Mesendoderm (in vitro differentiated cells): ENCODE measurements around the gene DLG2.

Experiments
- DNase-seq: peaks from one replicate; pipeline ENCODE4 v3.0.0; 2013
- H2AK5ac ChIP-seq: 2 replicates; pipeline ENCODE4 v1.6.1; 2013; ENCODE audit warnings: low read length, inconsistent platforms
- H2BK120ac ChIP-seq: 2 replicates; pipeline ENCODE4 v1.6.1; 2013; ENCODE audit warnings: low read depth, mild to moderate bottlenecking, low read length, moderate library complexity, mixed read lengths
- H2BK15ac ChIP-seq: replicated peaks from 2 replicates; pipeline ENCODE4 v1.6.1; 2013; ENCODE audit warnings: low read depth, mild to moderate bottlenecking, moderate library complexity
- H2BK5ac ChIP-seq: 2 replicates; pipeline ENCODE4 v1.6.1; 2013; ENCODE audit warnings: low read length, inconsistent platforms
- H3K18ac ChIP-seq: 2 replicates; pipeline ENCODE4 v1.6.1; 2013; ENCODE audit warnings: mild to moderate bottlenecking, low read length, mixed read lengths
- H3K23ac ChIP-seq: one replicate; pipeline ENCODE4 v1.6.1; 2013; ENCODE audit warnings: low read length
- H3K27ac ChIP-seq: 2 replicates; pipeline ENCODE4 v1.5.1; 2013; ENCODE audit warnings: low read depth, mild to moderate bottlenecking, inconsistent platforms, low read length, moderate library complexity
- H3K27me3 ChIP-seq: 2 replicates; pipeline ENCODE4 v1.6.1; 2013; ENCODE audit warnings: low read length, control low read depth, mild to moderate bottlenecking, inconsistent platforms; ENCODE audit not compliant: insufficient read depth, poor library complexity
- H3K36me3 ChIP-seq: 2 replicates; pipeline ENCODE4 v1.6.1; 2013; ENCODE audit warnings: low read length, inconsistent platforms; ENCODE audit not compliant: control insufficient read depth, insufficient read depth
- H3K4ac ChIP-seq: one replicate; pipeline ENCODE4 v1.6.1; 2013; ENCODE audit warnings: low read depth, mild to moderate bottlenecking, low read length, moderate library complexity
- H3K4me1 ChIP-seq: 2 replicates; pipeline ENCODE4 v1.6.1; 2013; ENCODE audit warnings: low read depth, low read length, inconsistent platforms; ENCODE audit not compliant: control insufficient read depth
- H3K4me2 ChIP-seq: 2 replicates; pipeline ENCODE4 v1.6.1; 2013; ENCODE audit warnings: low read length
- H3K4me3 ChIP-seq: 2 replicates; pipeline ENCODE4 v1.5.1; 2013; ENCODE audit warnings: mild to moderate bottlenecking, low read length
- H3K56ac ChIP-seq: one replicate; pipeline ENCODE4 v1.6.1; 2013; ENCODE audit warnings: low read length
- H3K79me1 ChIP-seq: 2 replicates; pipeline ENCODE4 v1.6.1; 2013; ENCODE audit warnings: low read length, inconsistent platforms
- H3K79me2 ChIP-seq: 2 replicates; pipeline ENCODE4 v1.6.1; 2013; ENCODE audit warnings: mild to moderate bottlenecking, low read length; ENCODE audit not compliant: control insufficient read depth, insufficient read depth
- H3K9ac ChIP-seq: 2 replicates; pipeline ENCODE4 v1.6.1; 2013; ENCODE audit warnings: low read length, inconsistent platforms
- H4K5ac ChIP-seq: one replicate; pipeline ENCODE4 v1.6.1; 2013; ENCODE audit warnings: low read length
- H4K8ac ChIP-seq: one replicate; pipeline ENCODE4 v1.6.1; 2013; ENCODE audit warnings: low read depth, mild to moderate bottlenecking, control low read depth, low read length, moderate library complexity
- WGBS: extraction: QIAGEN DNeasy Blood & Tissue Kit; methylation state at CpG from one replicate; pipeline ENCODE4 v1.1.7; 2013; ENCODE audit warnings: low lambda C conversion rate, missing lambda C conversion rate; ENCODE audit not compliant: insufficient coverage; ENCODE audit errors: extremely low coverage; 5-methylcytosine and 5-hydroxymethylcytosine counted together

The DLG2 gene

DNA sequence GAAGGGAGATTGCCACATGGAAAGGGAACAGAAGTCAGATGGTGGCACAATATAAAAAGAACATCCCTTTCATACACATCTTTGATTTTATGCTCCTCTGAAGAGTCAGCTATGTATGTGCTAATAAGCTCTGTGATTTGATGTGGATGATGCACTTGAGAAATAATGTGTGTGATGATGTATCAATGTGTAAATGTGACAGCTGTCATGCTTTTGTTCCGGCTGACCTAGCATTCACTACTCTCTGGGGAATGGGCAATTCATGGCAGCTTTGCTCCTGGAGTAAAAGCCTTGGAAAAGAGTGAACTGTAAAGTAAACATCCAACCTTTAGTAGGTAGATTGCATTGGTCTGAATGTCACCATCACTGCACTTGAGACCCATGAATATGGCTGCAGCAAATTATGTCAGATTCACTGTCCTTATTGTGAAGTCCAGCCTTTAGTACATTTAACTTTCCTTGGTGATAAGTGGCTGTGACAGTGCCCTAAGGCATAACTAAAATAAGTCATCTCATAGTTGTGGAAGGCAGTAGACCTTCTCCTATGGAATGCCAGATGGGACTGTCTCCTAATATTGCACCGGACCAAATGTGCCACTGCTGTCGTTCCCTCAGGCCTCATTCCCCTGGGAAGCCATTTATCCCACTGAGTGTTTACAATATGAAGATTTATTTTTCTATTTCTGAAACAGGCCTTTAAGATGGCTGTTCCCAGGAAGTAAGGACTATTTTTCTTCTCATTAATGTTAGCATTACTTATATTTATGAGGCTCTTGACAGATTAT lies 2162.8 kb downstream of the DLG2 start:
- Histone ChIP-seq H3K18ac (no peak overlapping the region), H3K4ac (no peak overlapping the region), H3K23ac (no peak overlapping the region), H4K5ac (no peak overlapping the region), H3K9ac (no peak overlapping the region), H3K4me2 (no peak overlapping the region), H3K79me2 (no peaks in the 10 kb centered on the region), H2AK5ac (no peak overlapping the region), H3K56ac (no peak overlapping the region), H4K8ac (no peak overlapping the region), H3K27ac (no peak overlapping the region), H3K36me3 (no peaks in the 10 kb centered on the region), H2BK120ac (no peak overlapping the region), H3K4me3 (no peak overlapping the region), H3K79me1 (no peaks in the 10 kb centered on the region), H3K27me3 (no peaks in the 10 kb centered on the region), H3K4me1 (no peaks in the 10 kb centered on the region), H2BK5ac (no peak overlapping the region), H2BK15ac (no peak overlapping the region)
- DNase-seq: no peak
- no CpG with 5 or more reads among the region's 3 CpGs for WGBS

DNA sequence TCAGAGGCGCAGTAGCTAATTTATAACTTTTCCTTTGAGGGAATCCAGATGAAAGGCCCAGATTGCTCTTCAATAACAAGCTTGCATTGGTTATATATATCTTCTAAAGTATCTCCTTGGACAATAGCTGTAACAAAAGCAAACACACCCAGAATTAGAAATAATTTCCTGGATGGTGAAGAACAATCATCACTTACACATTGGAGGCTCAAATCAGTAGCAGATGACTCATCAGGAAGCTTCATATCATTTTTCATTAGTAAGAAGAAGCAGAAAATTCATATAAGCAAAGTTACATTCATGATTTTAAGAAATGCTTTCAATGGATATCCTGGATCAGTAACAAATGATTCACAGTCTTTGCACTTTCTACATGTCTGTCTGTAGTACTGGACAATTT lies 2167.3 kb downstream of the DLG2 start:
- no peaks in the 10 kb centered on the region for H3K79me2 ChIP-seq
- no peaks in the 10 kb centered on the region for H3K79me1 ChIP-seq
- no peak overlapping the region for H2BK15ac ChIP-seq
- no peak overlapping the region for H3K9ac ChIP-seq
- WGBS: no CpG with 5 or more reads among the region's 1 CpG
- no peak overlapping the region for H3K18ac ChIP-seq
- no peak for DNase-seq
- no peak overlapping the region for H4K8ac ChIP-seq
- H3K4ac ChIP-seq: no peak overlapping the region
- H3K36me3 ChIP-seq: no peaks in the 10 kb centered on the region
- H3K56ac ChIP-seq: no peak overlapping the region
- H2BK5ac ChIP-seq: no peak overlapping the region
- no peak overlapping the region for H3K4me3 ChIP-seq
- H2BK120ac ChIP-seq: no peak overlapping the region
- no peak overlapping the region for H2AK5ac ChIP-seq
- no peak overlapping the region for H4K5ac ChIP-seq
- no peaks in the 10 kb centered on the region for H3K27me3 ChIP-seq
- no peaks in the 10 kb centered on the region for H3K4me1 ChIP-seq
- no peak overlapping the region for H3K4me2 ChIP-seq
- no peak overlapping the region for H3K27ac ChIP-seq
- no peak overlapping the region for H3K23ac ChIP-seq

- Histone ChIP-seq H3K18ac (peak overlapping the region; percentile 54), H2AK5ac (no peak overlapping the region), H3K56ac (no peak overlapping the region), H3K9ac (no peak overlapping the region), H2BK120ac (no peak overlapping the region), H3K79me1 (no peaks in the 10 kb centered on the region), H2BK5ac (no peak overlapping the region), H3K27me3 (no peaks in the 10 kb centered on the region), H3K4me1 (no peaks in the 10 kb centered on the region), H4K8ac (no peak overlapping the region), H3K4me2 (no peak overlapping the region), H3K27ac (no peak overlapping the region), H3K23ac (no peak overlapping the region), H2BK15ac (no peak overlapping the region), H3K4ac (no peak overlapping the region), H3K36me3 (no peaks in the 10 kb centered on the region), H3K79me2 (no peaks in the 10 kb centered on the region), H4K5ac (no peak overlapping the region), H3K4me3 (no peak overlapping the region)
- no peak for DNase-seq
- WGBS: 100% methylated on average over 1 of the region's 8 CpGs
Observed at GRCh38 chr11:83456566-83456965, 2170.6 kb downstream of the DLG2 start.

GRCh38 chr11:83456075-83456474 lies 2171.1 kb downstream of the DLG2 start:
- no peak overlapping the region for H2BK15ac ChIP-seq
- no peaks in the 10 kb centered on the region for H3K79me1 ChIP-seq
- H2BK5ac ChIP-seq: no peak overlapping the region
- H3K9ac ChIP-seq: no peak overlapping the region
- no peaks in the 10 kb centered on the region for H3K4me1 ChIP-seq
- H2BK120ac ChIP-seq: no peak overlapping the region
- peak overlapping the region; percentile 4 for H3K23ac ChIP-seq
- no peaks in the 10 kb centered on the region for H3K27me3 ChIP-seq
- H3K79me2 ChIP-seq: no peaks in the 10 kb centered on the region
- no peak overlapping the region for H3K18ac ChIP-seq
- H3K4me3 ChIP-seq: no peak overlapping the region
- H4K5ac ChIP-seq: no peak overlapping the region
- H4K8ac ChIP-seq: no peak overlapping the region
- H3K36me3 ChIP-seq: no peaks in the 10 kb centered on the region
- DNase-seq: peak; percentile 45
- H3K27ac ChIP-seq: no peak overlapping the region
- no peak overlapping the region for H2AK5ac ChIP-seq
- WGBS: no CpG with 5 or more reads among the region's 11 CpGs
- no peak overlapping the region for H3K4me2 ChIP-seq
- peak overlapping the region; percentile 22 for H3K56ac ChIP-seq
- no peak overlapping the region for H3K4ac ChIP-seq

DNA sequence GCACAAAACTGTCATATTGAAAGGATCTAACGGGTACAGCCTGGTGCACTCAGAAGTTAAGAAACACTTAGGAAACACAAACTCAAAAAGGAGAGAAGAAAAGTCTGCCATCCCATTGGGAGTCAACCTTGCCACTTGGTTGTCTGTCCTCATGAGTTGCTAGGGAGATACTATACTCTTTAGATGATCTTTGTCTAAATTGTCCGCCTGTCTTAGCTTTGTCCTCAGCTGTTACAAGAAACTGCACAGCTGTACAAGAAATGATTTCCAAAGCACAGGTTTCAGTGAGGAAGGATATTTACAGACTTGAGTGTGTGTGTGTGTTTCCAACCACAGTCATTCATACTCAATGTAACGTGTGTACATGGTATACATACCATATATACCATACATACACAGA lies 2171.8 kb downstream of the DLG2 start:
- H3K79me2 ChIP-seq: no peaks in the 10 kb centered on the region
- no peak overlapping the region for H3K18ac ChIP-seq
- no peak overlapping the region for H2BK120ac ChIP-seq
- H3K27ac ChIP-seq: no peak overlapping the region
- H4K8ac ChIP-seq: no peak overlapping the region
- no peaks in the 10 kb centered on the region for H3K27me3 ChIP-seq
- H3K9ac ChIP-seq: no peak overlapping the region
- no peak overlapping the region for H3K56ac ChIP-seq
- WGBS: no CpG with 5 or more reads among the region's 3 CpGs
- H3K36me3 ChIP-seq: no peaks in the 10 kb centered on the region
- no peak overlapping the region for H3K4ac ChIP-seq
- H3K4me2 ChIP-seq: no peak overlapping the region
- no peak overlapping the region for H3K23ac ChIP-seq
- no peak overlapping the region for H2BK5ac ChIP-seq
- no peak overlapping the region for H3K4me3 ChIP-seq
- no peak for DNase-seq
- H4K5ac ChIP-seq: no peak overlapping the region
- no peaks in the 10 kb centered on the region for H3K4me1 ChIP-seq
- H2AK5ac ChIP-seq: no peak overlapping the region
- H3K79me1 ChIP-seq: no peaks in the 10 kb centered on the region
- no peak overlapping the region for H2BK15ac ChIP-seq

- Histone ChIP-seq H3K18ac (no peak overlapping the region), H2AK5ac (no peak overlapping the region), H3K4me2 (no peak overlapping the region), H4K8ac (no peak overlapping the region), H3K36me3 (no peaks in the 10 kb centered on the region), H3K79me2 (no peaks in the 10 kb centered on the region), H3K23ac (no peak overlapping the region), H3K9ac (no peak overlapping the region), H2BK120ac (no peak overlapping the region), H4K5ac (no peak overlapping the region), H3K4me3 (no peak overlapping the region), H3K27ac (no peak overlapping the region), H3K4me1 (no peaks in the 10 kb centered on the region), H3K79me1 (no peaks in the 10 kb centered on the region), H3K4ac (no peak overlapping the region), H3K27me3 (no peaks in the 10 kb centered on the region), H2BK15ac (no peak overlapping the region), H3K56ac (no peak overlapping the region), H2BK5ac (no peak overlapping the region)
- WGBS: no CpG with 5 or more reads among the region's 1 CpG
- no peak for DNase-seq
Observed at GRCh38 chr11:83454674-83455073, 2172.5 kb downstream of the DLG2 start.
